IMR-90 (cell line): ENCODE measurements around the gene CEP72. TPM values are rescaled to one million over a fixed set of nuclear protein-coding genes. Genes with fewer than 3 reads are reported as not detected.

ENCODE experiments used
- ATAC-seq: fragments of 200-7000 bp; cut with Tn5 transposase; 2 replicates; pipeline ENCODE4 v1.9.1; 2020; ENCODE audit warnings: low read depth, mild to moderate bottlenecking, moderate library complexity
- BruUV-seq: library from RNA; stranded (reverse); fragments of 400-500 nt; replicated peaks from 2 replicates; lab custom pipeline; 2021; lab: Mats Ljungman, UMichigan
- CTCF ChIA-PET: fragments of 300-600 bp; formaldehyde crosslinking; extraction: SDS; loops from one replicate; lab custom pipeline; 2021; ENCODE audit warnings: antibody characterized with exemption; lab: Yijun Ruan, JAX
- POLR2A ChIA-PET: fragments of 300-600 bp; sonication (Branson Sonifier 250); formaldehyde crosslinking; loops from one replicate; lab custom pipeline; 2022; ENCODE audit warnings: antibody characterized with exemption; ENCODE audit not compliant: unreplicated experiment; lab: Charles Lee
- DNase-seq: peaks from one replicate; pipeline ENCODE4 v3.0.0; 2013
- H2AFZ ChIP-seq: replicated peaks from 2 replicates; pipeline ENCODE3; 2013; ENCODE audit warnings: low read length, mild to moderate bottlenecking; ENCODE audit not compliant: poor library complexity
- H2AK5ac ChIP-seq: 2 replicates; pipeline ENCODE4 v1.6.1; 2013; ENCODE audit warnings: low read depth, low read length, inconsistent platforms
- H2AK9ac ChIP-seq: replicated peaks from 2 replicates; pipeline ENCODE3; 2013; ENCODE audit warnings: mild to moderate bottlenecking, low read depth, low read length, moderate library complexity; ENCODE audit not compliant: poor library complexity
- H2BK120ac ChIP-seq: 2 replicates; pipeline ENCODE4 v1.6.1; 2013; ENCODE audit warnings: low read depth, low read length, inconsistent platforms
- H2BK15ac ChIP-seq: 3 replicates; pipeline ENCODE4 v1.6.1; 2013; ENCODE audit warnings: low read depth, low read length, inconsistent platforms
- H2BK20ac ChIP-seq: 2 replicates; pipeline ENCODE4 v1.6.1; 2013; ENCODE audit warnings: low read depth, mild to moderate bottlenecking, inconsistent platforms, low read length, moderate library complexity
- H2BK5ac ChIP-seq: 2 replicates; pipeline ENCODE4 v1.6.1; 2013; ENCODE audit warnings: mild to moderate bottlenecking, low read depth, low read length, inconsistent platforms; ENCODE audit not compliant: poor library complexity, severe bottlenecking
- H3K14ac ChIP-seq: replicated peaks from 2 replicates; pipeline ENCODE4 v1.6.1; 2013; ENCODE audit warnings: low read depth, low read length, inconsistent platforms
- H3K18ac ChIP-seq: 2 replicates; pipeline ENCODE4 v1.6.1; 2013; ENCODE audit warnings: low read depth, low read length, control low read depth
- H3K23ac ChIP-seq: 2 replicates; pipeline ENCODE4 v1.6.1; 2013; ENCODE audit warnings: low read depth, low read length, inconsistent platforms
- H3K27ac ChIP-seq: 2 replicates; pipeline ENCODE4 v1.5.1; 2013; ENCODE audit warnings: mild to moderate bottlenecking, control low read depth, low read length; ENCODE audit not compliant: insufficient read depth
- H3K27me3 ChIP-seq: 2 replicates; pipeline ENCODE4 v1.6.1; 2013; ENCODE audit warnings: low read length; ENCODE audit not compliant: control insufficient read depth, insufficient read depth
- H3K36me3 ChIP-seq: 2 replicates; pipeline ENCODE4 v1.6.1; 2013; ENCODE audit warnings: low read length, mixed read lengths; ENCODE audit not compliant: control insufficient read depth, insufficient read depth
- H3K4ac ChIP-seq: 2 replicates; pipeline ENCODE4 v1.6.1; 2013; ENCODE audit warnings: low read depth, low read length, inconsistent platforms
- H3K4me1 ChIP-seq: 2 replicates; pipeline ENCODE4 v1.6.1; 2013; ENCODE audit warnings: low read length, mixed read lengths; ENCODE audit not compliant: control insufficient read depth, insufficient read depth
- H3K4me2 ChIP-seq: 2 replicates; pipeline ENCODE4 v1.6.1; 2013; ENCODE audit warnings: low read depth, mild to moderate bottlenecking, control low read depth, low read length, moderate library complexity
- H3K4me3 ChIP-seq: 2 replicates; pipeline ENCODE4 v1.5.1; 2013; ENCODE audit warnings: low read depth, mild to moderate bottlenecking, control low read depth, low read length, moderate library complexity; ENCODE audit not compliant: insufficient read depth
- H3K56ac ChIP-seq: 2 replicates; pipeline ENCODE4 v1.6.1; 2013; ENCODE audit warnings: low read length, inconsistent platforms; ENCODE audit not compliant: insufficient read depth; ENCODE audit errors: extremely low read depth
- H3K79me1 ChIP-seq, 2 experiments: 2 replicates each; pipeline ENCODE4 v1.6.1; 2013; ENCODE audit warnings: low read length in 2 of 2, inconsistent platforms in 1 of 2, low read depth in 1 of 2
- H3K9ac ChIP-seq: 2 replicates; pipeline ENCODE4 v1.6.1; 2013; ENCODE audit warnings: low read depth, low read length, control low read depth
- H3K9me1 ChIP-seq: 2 replicates; pipeline ENCODE4 v1.6.1; 2013; ENCODE audit warnings: low read length, inconsistent platforms; ENCODE audit not compliant: insufficient read depth
- H3K9me3 ChIP-seq: 2 replicates; pipeline ENCODE4 v1.6.1; 2013; ENCODE audit warnings: low read length; ENCODE audit not compliant: control insufficient read depth, insufficient read depth
- H4K20me1 ChIP-seq: 2 replicates; pipeline ENCODE4 v1.6.1; 2013; ENCODE audit warnings: low read length, inconsistent platforms; ENCODE audit not compliant: insufficient read depth
- H4K5ac ChIP-seq: 2 replicates; pipeline ENCODE4 v1.6.1; 2013; ENCODE audit warnings: mild to moderate bottlenecking, low read depth, low read length, control low read depth
- H4K8ac ChIP-seq, 2 experiments: 2 replicates each; pipeline ENCODE4 v1.6.1; 2013; ENCODE audit warnings: low read depth in 2 of 2, low read length in 2 of 2, control low read depth in 1 of 2, inconsistent platforms in 1 of 2
- H4K91ac ChIP-seq: 2 replicates; pipeline ENCODE4 v1.6.1; 2013; ENCODE audit warnings: low read depth, low read length, inconsistent platforms; ENCODE audit not compliant: insufficient read depth
- BHLHE40 ChIP-seq: fragments of 150-350 bp; IDR thresholded peaks from 2 replicates; pipeline ENCODE4 v1.6.1; 2016; ENCODE audit warnings: mild to moderate bottlenecking, low read depth, low read length
- CEBPB ChIP-seq: IDR thresholded peaks from 2 replicates; pipeline ENCODE4 v1.6.1; 2012; ENCODE audit warnings: low read depth, low read length, improper control_type of control experiment
- ELK1 ChIP-seq: fragments of 150-350 bp; IDR thresholded peaks from 2 replicates; pipeline ENCODE4 v1.6.1; 2016; ENCODE audit warnings: low read depth, mild to moderate bottlenecking, low read length, moderate library complexity, borderline replicate concordance
- FOS ChIP-seq: fragments of 150-350 bp; IDR thresholded peaks from 2 replicates; pipeline ENCODE4 v1.6.1; 2016; ENCODE audit warnings: low read depth, low read length
- MAFK ChIP-seq: IDR thresholded peaks from 2 replicates; pipeline ENCODE4 v1.6.1; 2012; ENCODE audit warnings: low read depth, low read length, improper control_type of control experiment
- MAZ ChIP-seq: IDR thresholded peaks from 2 replicates; pipeline ENCODE4 v1.6.1; 2012; ENCODE audit warnings: low read depth, mild to moderate bottlenecking, low read length, improper control_type of control experiment, moderate library complexity, borderline replicate concordance
- MXI1 ChIP-seq: IDR thresholded peaks from 2 replicates; pipeline ENCODE4 v1.6.1; 2012; ENCODE audit warnings: low read depth, mild to moderate bottlenecking, low read length, moderate library complexity, borderline replicate concordance
- POLR2A ChIP-seq: IDR thresholded peaks from 2 replicates; pipeline ENCODE4 v1.6.1; 2012; ENCODE audit warnings: mild to moderate bottlenecking, low read depth, low read length
- RAD21 ChIP-seq: IDR thresholded peaks from 2 replicates; pipeline ENCODE4 v1.6.1; 2012; ENCODE audit warnings: low read length, improper control_type of control experiment
- RCOR1 ChIP-seq: IDR thresholded peaks from 2 replicates; pipeline ENCODE4 v1.6.1; 2012; ENCODE audit warnings: mild to moderate bottlenecking, low read length, improper control_type of control experiment; ENCODE audit not compliant: insufficient replicate concordance
- RFX5 ChIP-seq: IDR thresholded peaks from 2 replicates; pipeline ENCODE4 v1.8.0; 2012; ENCODE audit warnings: low read depth, mild to moderate bottlenecking, low read length, moderate library complexity
- SMC3 ChIP-seq: fragments of 150-350 bp; IDR thresholded peaks from 2 replicates; pipeline ENCODE4 v1.6.1; 2016; ENCODE audit warnings: low read depth, mild to moderate bottlenecking, antibody characterized with exemption, low read length, moderate library complexity
- USF2 ChIP-seq: fragments of 150-350 bp; IDR thresholded peaks from 2 replicates; pipeline ENCODE4 v1.6.1; 2017; ENCODE audit warnings: mild to moderate bottlenecking, antibody characterized with exemption, low read length, low read depth
- WGBS, 2 experiments: methylation state at CpG; one replicate each; pipeline versions ENCODE4 v1.1.5 to v1.1.7; 2013; ENCODE audit warnings: missing lambda C conversion rate in 2 of 2; ENCODE audit not compliant: insufficient read length in 1 of 2; ENCODE audit errors: extremely low coverage in 2 of 2; 5-methylcytosine and 5-hydroxymethylcytosine counted together
- dilution Hi-C: fragments of 300-500 bp; cut with HindIII; formaldehyde crosslinking; loops from one replicate; pipeline ENCODE4 v1.14.3; 2018; ENCODE audit warnings: low sequenced_read_pairs; ENCODE audit not compliant: unreplicated experiment
- in situ Hi-C: fragments of 300-500 bp; cut with MboI; formaldehyde crosslinking; loops from 3 replicates; pipeline ENCODE4 v1.14.3; 2019; ENCODE audit warnings: low sequenced_read_pairs, inconsistent platforms, mixed read lengths
- intact Hi-C: fragments of 100-400 bp; cut with micrococcal nuclease; formaldehyde crosslinking; loops from 2 replicates; pipeline ENCODE4 v1.10.0; 2022
- polyA plus RNA-seq, 3 experiments: library from polyadenylated mRNA; depleted of rRNA; stranded (reverse); fragments of >200 nt; gene quantifications; 2 replicates each; pipeline ENCODE4 v1.2.3, GENCODE V29; 2012; ENCODE audit warnings: low replicate concordance in 1 of 3
- total RNA-seq: library from RNA; depleted of rRNA; stranded (reverse); fragments of >200 nt; gene quantifications from 2 replicates; pipeline ENCODE4 v1.2.3, GENCODE V29; 2012

Gene CEP72
- total and polyA plus RNA-seq, 2 of the 4 experiments (the other 2 are of a cell fraction): 2.9 to 4.3 TPM

DNA sequence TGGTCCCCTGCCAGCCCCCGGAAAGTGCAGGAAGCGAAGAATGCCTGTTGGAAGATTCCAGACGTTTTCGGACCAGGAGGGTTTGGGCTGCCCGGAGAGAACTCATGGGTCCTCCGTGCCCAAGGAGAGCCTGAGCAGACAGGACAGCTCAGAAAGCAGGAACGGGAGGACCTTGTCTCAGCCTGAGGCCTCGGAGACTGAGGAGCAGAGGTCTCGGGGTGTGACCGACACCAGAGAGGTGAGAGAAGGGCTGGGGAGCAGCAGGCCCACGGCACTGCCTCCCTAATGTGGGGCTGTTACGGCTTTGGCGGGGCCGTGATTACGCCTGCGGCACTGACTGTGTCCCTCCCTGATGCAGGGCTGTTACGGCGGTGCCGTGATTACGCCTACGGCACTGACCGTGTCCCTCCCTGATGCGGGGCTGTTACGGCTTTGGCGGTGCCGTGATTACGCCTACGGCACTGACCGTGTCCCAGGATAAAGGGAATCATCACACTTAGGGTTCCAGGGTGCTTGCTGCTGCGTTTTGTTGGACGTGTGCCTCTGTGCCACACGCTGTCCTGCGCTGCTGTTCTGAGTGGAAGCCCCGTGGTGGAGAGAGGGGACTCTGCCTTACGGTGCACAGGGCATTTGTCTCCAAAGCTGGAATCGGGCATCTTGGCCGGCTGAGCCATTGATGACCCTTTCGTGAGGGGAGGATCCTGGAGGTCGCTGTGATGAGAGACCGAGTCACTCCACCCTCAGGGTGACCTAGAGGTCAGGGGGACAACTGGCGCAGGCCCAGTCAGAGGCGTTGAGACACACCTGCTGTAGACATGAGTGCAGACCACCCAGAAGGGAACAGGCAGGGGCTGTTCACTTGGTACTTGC is 25.7 kb downstream of the CEP72 start:
- Histone ChIP-seq H3K36me3 (peaks cover 22% of the 10 kb centered on the region), H3K27me3 (no peaks in the 10 kb centered on the region), H2BK120ac (no peak overlapping the region), H2AK5ac (no peak overlapping the region), H3K4ac (no peak overlapping the region), H2BK5ac (no peak overlapping the region), H3K9me3 (no peaks in the 10 kb centered on the region; the same call in 1 of the 2 replicates), H3K27ac (no peak overlapping the region), H3K4me1 (no peaks in the 10 kb centered on the region), H3K9ac (no peak overlapping the region), H3K4me2 (no peak overlapping the region), H3K79me1 (no peaks in the 10 kb centered on the region), H2BK20ac (no peak overlapping the region), H4K5ac (no peak overlapping the region), H4K20me1 (no peaks in the 10 kb centered on the region), H4K91ac (no peak overlapping the region), H2BK15ac (no peak overlapping the region), H2AK9ac (no peak overlapping the region), H3K18ac (no peak overlapping the region), H4K8ac (no peak overlapping the region), H3K9me1 (no peaks in the 10 kb centered on the region), H3K56ac (no peak overlapping the region), H2AFZ (peak overlapping the region; percentile 70), H3K23ac (no peak overlapping the region), H3K4me3 (no peak overlapping the region), H3K14ac (no peak overlapping the region)
- in situ Hi-C loops: no loop called here
- ATAC-seq: no peak
- dilution Hi-C loops: no loop called here
- TF ChIP-seq USF2 (no peak), RAD21 (no peak), FOS (no peak), RCOR1 (no peak), ELK1 (no peak), POLR2A (no peak), RFX5 (no peak), MXI1 (no peak), MAZ (no peak), CEBPB (no peak), MAFK (no peak), BHLHE40 (no peak), SMC3 (no peak)
- 93% methylated on average over 34 of the region's 42 CpGs; no CpG with 5 or more reads in 1 of the 2 experiments for WGBS, 2 experiments
- no TSS peak for BruUV-seq
- ChIA-PET POLR2A (no interaction called here), CTCF (no interaction called here)
- intact Hi-C loops: no loop called here
- DNase-seq: no peak
